ENCODE data around the gene PTPRD. TPM values are rescaled to one million over a fixed set of nuclear protein-coding genes. Genes with fewer than 3 reads are reported as not detected.

Gene PTPRD
- total RNA-seq, 1 experiment from 2014 or later: 69.6 TPM

DNA sequence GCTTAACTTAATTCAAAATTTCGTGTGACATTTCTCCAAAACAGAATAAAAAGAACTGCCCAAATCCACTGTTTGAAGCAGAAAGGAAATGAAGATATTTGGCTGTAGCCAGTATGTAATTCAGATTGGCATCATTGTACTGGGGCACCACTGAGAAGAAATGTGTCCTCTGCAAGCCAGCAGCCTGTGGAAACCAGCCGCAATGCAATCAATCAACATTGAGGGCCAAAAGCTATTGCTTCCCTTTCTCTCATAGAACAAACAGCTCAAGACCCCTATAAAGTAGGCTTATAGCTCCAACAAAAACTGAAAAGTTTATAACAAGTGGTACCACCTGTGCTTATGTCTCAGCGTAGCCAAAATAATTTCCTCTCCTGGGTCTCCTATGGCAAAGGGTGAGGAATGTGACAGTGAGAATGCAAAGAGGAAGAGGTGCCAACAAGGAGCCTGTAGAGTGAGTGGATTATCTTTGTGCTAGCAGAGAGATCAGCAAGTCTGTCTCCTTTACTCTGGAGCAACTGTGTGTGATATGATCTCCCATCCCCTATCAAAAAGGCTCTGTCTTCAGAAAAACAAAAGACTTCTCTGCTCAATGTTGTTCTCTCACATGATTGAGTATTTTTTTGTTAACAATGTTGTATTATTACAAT lies 1740.9 kb downstream of the PTPRD start:
- CTCF ChIA-PET: interaction anchor here (1.1 kb wide), 1 partner anchor 24 kb away, joined by 5 read pairs; no protein-coding TSS in a partner anchor
- Mint-ChIP-seq H3K36me3 (no peaks in the 10 kb centered on the region), H3K4me1 (peaks cover 22% of the 10 kb centered on the region), H3K4me3 (no peak overlapping the region), H3K9me3 (no peaks in the 10 kb centered on the region), H3K27ac (no peak overlapping the region), H3K27me3 (ENCODE audit: low read depth) (no peaks in the 10 kb centered on the region)
- TF ChIP-seq, protein P1, sequence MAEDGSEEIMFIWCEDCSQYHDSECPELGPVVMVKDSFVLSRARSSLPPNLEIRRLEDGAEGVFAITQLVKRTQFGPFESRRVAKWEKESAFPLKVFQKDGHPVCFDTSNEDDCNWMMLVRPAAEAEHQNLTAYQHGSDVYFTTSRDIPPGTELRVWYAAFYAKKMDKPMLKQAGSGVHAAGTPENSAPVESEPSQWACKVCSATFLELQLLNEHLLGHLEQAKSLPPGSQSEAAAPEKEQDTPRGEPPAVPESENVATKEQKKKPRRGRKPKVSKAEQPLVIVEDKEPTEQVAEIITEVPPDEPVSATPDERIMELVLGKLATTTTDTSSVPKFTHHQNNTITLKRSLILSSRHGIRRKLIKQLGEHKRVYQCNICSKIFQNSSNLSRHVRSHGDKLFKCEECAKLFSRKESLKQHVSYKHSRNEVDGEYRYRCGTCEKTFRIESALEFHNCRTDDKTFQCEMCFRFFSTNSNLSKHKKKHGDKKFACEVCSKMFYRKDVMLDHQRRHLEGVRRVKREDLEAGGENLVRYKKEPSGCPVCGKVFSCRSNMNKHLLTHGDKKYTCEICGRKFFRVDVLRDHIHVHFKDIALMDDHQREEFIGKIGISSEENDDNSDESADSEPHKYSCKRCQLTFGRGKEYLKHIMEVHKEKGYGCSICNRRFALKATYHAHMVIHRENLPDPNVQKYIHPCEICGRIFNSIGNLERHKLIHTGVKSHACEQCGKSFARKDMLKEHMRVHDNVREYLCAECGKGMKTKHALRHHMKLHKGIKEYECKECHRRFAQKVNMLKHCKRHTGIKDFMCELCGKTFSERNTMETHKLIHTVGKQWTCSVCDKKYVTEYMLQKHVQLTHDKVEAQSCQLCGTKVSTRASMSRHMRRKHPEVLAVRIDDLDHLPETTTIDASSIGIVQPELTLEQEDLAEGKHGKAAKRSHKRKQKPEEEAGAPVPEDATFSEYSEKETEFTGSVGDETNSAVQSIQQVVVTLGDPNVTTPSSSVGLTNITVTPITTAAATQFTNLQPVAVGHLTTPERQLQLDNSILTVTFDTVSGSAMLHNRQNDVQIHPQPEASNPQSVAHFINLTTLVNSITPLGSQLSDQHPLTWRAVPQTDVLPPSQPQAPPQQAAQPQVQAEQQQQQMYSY (CRISPR knock-in tag; IDR thresholded peaks at IDR 0.05): no peak
- TF ChIP-seq, protein P2, sequence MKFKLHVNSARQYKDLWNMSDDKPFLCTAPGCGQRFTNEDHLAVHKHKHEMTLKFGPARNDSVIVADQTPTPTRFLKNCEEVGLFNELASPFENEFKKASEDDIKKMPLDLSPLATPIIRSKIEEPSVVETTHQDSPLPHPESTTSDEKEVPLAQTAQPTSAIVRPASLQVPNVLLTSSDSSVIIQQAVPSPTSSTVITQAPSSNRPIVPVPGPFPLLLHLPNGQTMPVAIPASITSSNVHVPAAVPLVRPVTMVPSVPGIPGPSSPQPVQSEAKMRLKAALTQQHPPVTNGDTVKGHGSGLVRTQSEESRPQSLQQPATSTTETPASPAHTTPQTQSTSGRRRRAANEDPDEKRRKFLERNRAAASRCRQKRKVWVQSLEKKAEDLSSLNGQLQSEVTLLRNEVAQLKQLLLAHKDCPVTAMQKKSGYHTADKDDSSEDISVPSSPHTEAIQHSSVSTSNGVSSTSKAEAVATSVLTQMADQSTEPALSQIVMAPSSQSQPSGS (CRISPR knock-in tag; IDR thresholded peaks at IDR 0.05; ENCODE audit: borderline replicate concordance, low read depth): no peak
- TF ChIP-seq ZNF416 (CRISPR knock-in tag; IDR thresholded peaks at IDR 0.05) (no peak), CBFB (CRISPR knock-in tag; IDR thresholded peaks at IDR 0.05; ENCODE audit: low read depth) (no peak), IRF1 (CRISPR knock-in tag; IDR thresholded peaks at IDR 0.05) (no peak), ZNF281 (CRISPR knock-in tag; IDR thresholded peaks at IDR 0.05) (no peak), TCF7 (CRISPR knock-in tag; IDR thresholded peaks at IDR 0.05; ENCODE audit: low read depth) (no peak), JUN (CRISPR knock-in tag; IDR thresholded peaks at IDR 0.05) (no peak), NFE2L1 (CRISPR knock-in tag; IDR thresholded peaks at IDR 0.05) (no peak), SP1 (CRISPR knock-in tag; conservative IDR thresholded peaks at IDR 0.05) (no peak), ZNF671 (CRISPR knock-in tag; IDR thresholded peaks at IDR 0.05) (no peak), GRHL2 (CRISPR knock-in tag; IDR thresholded peaks at IDR 0.05; ENCODE audit: insufficient replicate concordance, severe bottlenecking) (no peak), CDX4 (CRISPR knock-in tag; IDR thresholded peaks at IDR 0.05; ENCODE audit: borderline replicate concordance) (no peak)
- TF ChIP-seq, protein P3, sequence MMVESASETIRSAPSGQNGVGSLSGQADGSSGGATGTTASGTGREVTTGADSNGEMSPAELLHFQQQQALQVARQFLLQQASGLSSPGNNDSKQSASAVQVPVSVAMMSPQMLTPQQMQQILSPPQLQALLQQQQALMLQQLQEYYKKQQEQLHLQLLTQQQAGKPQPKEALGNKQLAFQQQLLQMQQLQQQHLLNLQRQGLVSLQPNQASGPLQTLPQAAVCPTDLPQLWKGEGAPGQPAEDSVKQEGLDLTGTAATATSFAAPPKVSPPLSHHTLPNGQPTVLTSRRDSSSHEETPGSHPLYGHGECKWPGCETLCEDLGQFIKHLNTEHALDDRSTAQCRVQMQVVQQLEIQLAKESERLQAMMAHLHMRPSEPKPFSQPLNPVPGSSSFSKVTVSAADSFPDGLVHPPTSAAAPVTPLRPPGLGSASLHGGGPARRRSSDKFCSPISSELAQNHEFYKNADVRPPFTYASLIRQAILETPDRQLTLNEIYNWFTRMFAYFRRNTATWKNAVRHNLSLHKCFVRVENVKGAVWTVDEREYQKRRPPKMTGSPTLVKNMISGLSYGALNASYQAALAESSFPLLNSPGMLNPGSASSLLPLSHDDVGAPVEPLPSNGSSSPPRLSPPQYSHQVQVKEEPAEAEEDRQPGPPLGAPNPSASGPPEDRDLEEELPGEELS (CRISPR knock-in tag; IDR thresholded peaks at IDR 0.05): no peak
- TF ChIP-seq, protein P4, sequence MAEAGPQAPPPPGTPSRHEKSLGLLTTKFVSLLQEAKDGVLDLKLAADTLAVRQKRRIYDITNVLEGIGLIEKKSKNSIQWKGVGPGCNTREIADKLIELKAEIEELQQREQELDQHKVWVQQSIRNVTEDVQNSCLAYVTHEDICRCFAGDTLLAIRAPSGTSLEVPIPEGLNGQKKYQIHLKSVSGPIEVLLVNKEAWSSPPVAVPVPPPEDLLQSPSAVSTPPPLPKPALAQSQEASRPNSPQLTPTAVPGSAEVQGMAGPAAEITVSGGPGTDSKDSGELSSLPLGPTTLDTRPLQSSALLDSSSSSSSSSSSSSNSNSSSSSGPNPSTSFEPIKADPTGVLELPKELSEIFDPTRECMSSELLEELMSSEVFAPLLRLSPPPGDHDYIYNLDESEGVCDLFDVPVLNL (CRISPR knock-in tag; IDR thresholded peaks at IDR 0.05; ENCODE audit: borderline replicate concordance, low read depth): no peak
- TF ChIP-seq, protein P5, sequence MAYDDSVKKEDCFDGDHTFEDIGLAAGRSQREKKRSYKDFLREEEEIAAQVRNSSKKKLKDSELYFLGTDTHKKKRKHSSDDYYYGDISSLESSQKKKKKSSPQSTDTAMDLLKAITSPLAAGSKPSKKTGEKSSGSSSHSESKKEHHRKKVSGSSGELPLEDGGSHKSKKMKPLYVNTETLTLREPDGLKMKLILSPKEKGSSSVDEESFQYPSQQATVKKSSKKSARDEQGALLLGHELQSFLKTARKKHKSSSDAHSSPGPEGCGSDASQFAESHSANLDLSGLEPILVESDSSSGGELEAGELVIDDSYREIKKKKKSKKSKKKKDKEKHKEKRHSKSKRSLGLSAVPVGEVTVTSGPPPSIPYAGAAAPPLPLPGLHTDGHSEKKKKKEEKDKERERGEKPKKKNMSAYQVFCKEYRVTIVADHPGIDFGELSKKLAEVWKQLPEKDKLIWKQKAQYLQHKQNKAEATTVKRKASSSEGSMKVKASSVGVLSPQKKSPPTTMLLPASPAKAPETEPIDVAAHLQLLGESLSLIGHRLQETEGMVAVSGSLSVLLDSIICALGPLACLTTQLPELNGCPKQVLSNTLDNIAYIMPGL (CRISPR knock-in tag; IDR thresholded peaks at IDR 0.05): no peak
- POLR2A ChIA-PET: no interaction called here
- DNase-seq (ENCODE audit: low spot score) (no peak), ATAC-seq (no peak)
